Panc1 (cell line): ENCODE measurements around the gene ZNF550. TPM values are rescaled to one million over a fixed set of nuclear protein-coding genes. Genes with fewer than 3 reads are reported as not detected.

ENCODE experiments used
- ATAC-seq: fragments of 200-7000 bp; cut with Tn5 transposase; 2 replicates; pipeline ENCODE4 v1.9.1; 2020; ENCODE audit warnings: mild to moderate bottlenecking, moderate library complexity
- BruUV-seq: library from RNA; stranded (reverse); fragments of 400-500 nt; replicated peaks from 2 replicates; lab custom pipeline; 2021; lab: Mats Ljungman, UMichigan
- CTCF ChIA-PET: fragments of 300-600 bp; sonication (Branson Sonifier 250); formaldehyde crosslinking; loops from one replicate; lab custom pipeline; 2022; ENCODE audit warnings: antibody characterized with exemption; lab: Charles Lee
- POLR2A ChIA-PET: fragments of 300-600 bp; sonication (Branson Sonifier 250); formaldehyde crosslinking; loops from one replicate; lab custom pipeline; 2022; ENCODE audit warnings: antibody characterized with exemption; lab: Charles Lee
- DNase-seq: peaks from one replicate; pipeline ENCODE4 v3.0.0-alpha.2; 2010; ENCODE audit warnings: low read depth, low spot score
- H3K27ac ChIP-seq: 2 replicates; pipeline ENCODE4 v1.5.1; 2011; ENCODE audit warnings: mild to moderate bottlenecking, low read length, inconsistent platforms
- H3K27me3 ChIP-seq: fragments of 200-500 bp; sonication (Bioruptor generic); 2 replicates; pipeline ENCODE4 v1.6.0; 2014; ENCODE audit warnings: low read length, inconsistent platforms; ENCODE audit not compliant: control insufficient read depth, insufficient read depth
- H3K36me3 ChIP-seq: fragments of 200-500 bp; sonication (Bioruptor generic); 2 replicates; pipeline ENCODE4 v1.5.1; 2014; ENCODE audit warnings: inconsistent platforms, mild to moderate bottlenecking, low read length, moderate library complexity; ENCODE audit not compliant: control insufficient read depth, insufficient read depth
- H3K4me1 ChIP-seq: 2 replicates; pipeline ENCODE4 v1.5.1; 2011; ENCODE audit warnings: inconsistent platforms, mild to moderate bottlenecking, low read length, moderate library complexity; ENCODE audit not compliant: control insufficient read depth, insufficient read depth
- H3K4me3 ChIP-seq, 2 experiments: 2 replicates each; pipeline ENCODE4 v1.5.1; 2011 to 2012; ENCODE audit warnings: low read depth in 2 of 2, low read length in 2 of 2, mild to moderate bottlenecking in 2 of 2, inconsistent platforms in 1 of 2, moderate library complexity in 1 of 2
- H3K9me3 ChIP-seq: fragments of 200-500 bp; sonication (Bioruptor generic); 2 replicates; pipeline ENCODE4 v1.5.1; 2014; ENCODE audit warnings: low read depth, mild to moderate bottlenecking, inconsistent platforms, low read length, moderate library complexity; ENCODE audit not compliant: control insufficient read depth, insufficient read depth
- CTCF ChIP-seq: fragments of 450-650 bp; IDR thresholded peaks from 2 replicates; pipeline ENCODE4 v1.5.1; 2017; ENCODE audit warnings: mild to moderate bottlenecking
- POLR2AphosphoS5 ChIP-seq: IDR thresholded peaks from 2 replicates; pipeline ENCODE4 v1.6.1; 2012; ENCODE audit warnings: mild to moderate bottlenecking, low read depth, low read length, moderate library complexity
- REST ChIP-seq, 2 experiments: IDR thresholded peaks; 2 replicates each; pipeline ENCODE4 v1.6.1; 2011 to 2012; ENCODE audit warnings: low read depth in 2 of 2, control low read depth in 1 of 2, low read length in 1 of 2, mild to moderate bottlenecking in 1 of 2, moderate library complexity in 1 of 2; ENCODE audit not compliant: insufficient read depth in 1 of 2
- SIN3A ChIP-seq: IDR thresholded peaks from 2 replicates; pipeline ENCODE4 v1.6.1; 2012; ENCODE audit warnings: low read depth, mild to moderate bottlenecking, low read length, moderate library complexity, borderline replicate concordance; ENCODE audit not compliant: insufficient read depth
- TCF7L2 ChIP-seq: IDR thresholded peaks from 2 replicates; pipeline ENCODE4 v1.6.1; 2011; ENCODE audit warnings: mild to moderate bottlenecking, low read depth, low read length, inconsistent platforms
- in situ Hi-C: cut with HindIII; loops from 2 replicates; pipeline ENCODE4 v1.10.0; 2016; ENCODE audit warnings: low sequenced_read_pairs, low pct_unique_long_range_greater_than_20kb
- intact Hi-C: fragments of 100-400 bp; cut with micrococcal nuclease; formaldehyde crosslinking; loops from one replicate; pipeline ENCODE4 v1.10.0; 2022; ENCODE audit not compliant: unreplicated experiment
- total RNA-seq: library from RNA; stranded (reverse); gene quantifications from one replicate; pipeline ENCODE4 v1.2.1, GENCODE V29; 2021; ENCODE audit not compliant: unreplicated experiment

ZNF550 gene
- total RNA-seq, 1 experiment from 2014 or later, result 15.1 TPM

GRCh38 chr19:57558525-57558924 lies 1.1 kb downstream of the ZNF550 start:
- no peak for ATAC-seq
- Histone ChIP-seq H3K4me1 (peaks cover 7% of the 10 kb centered on the region), H3K4me3 (peak overlapping the region; percentile 89 to 93), H3K9me3 (peaks cover 29% of the 10 kb centered on the region; the same call in 1 of the 2 replicates), H3K27me3 (no peaks in the 10 kb centered on the region), H3K27ac (peak overlapping the region; percentile 79), H3K36me3 (no peaks in the 10 kb centered on the region)
- ChIA-PET POLR2A (no interaction called here), CTCF (no interaction called here)
- no TSS peak for BruUV-seq
- intact Hi-C loops (no loop called here), in situ Hi-C loops (no loop called here)
- TF ChIP-seq SIN3A (0 out of 2 replicates have a peak, but pooled peaks have one; percentile 7), REST (IDR thresholded peaks at IDR 0.05; ENCODE audit: insufficient read depth in 1 of 2, low read depth in 2 of 2, low read length in 1 of 2) (no peak)
- no peak for DNase-seq

- ATAC-seq (no peak), DNase-seq (no peak)
- Histone ChIP-seq H3K4me3 (no peak overlapping the region), H3K27me3 (no peaks in the 10 kb centered on the region), H3K4me1 (peaks cover 7% of the 10 kb centered on the region), H3K27ac (no peak overlapping the region), H3K36me3 (no peaks in the 10 kb centered on the region), H3K9me3 (peaks cover 23% of the 10 kb centered on the region; the same call in 1 of the 2 replicates)
- ChIA-PET CTCF (no interaction called here), POLR2A (no interaction called here)
- BruUV-seq, result no TSS peak
- TF ChIP-seq REST (IDR thresholded peaks at IDR 0.05; ENCODE audit: insufficient read depth in 1 of 2, low read depth in 2 of 2, low read length in 1 of 2), result no peak
- TF ChIP-seq SIN3A, result no peak
- no peak for TF ChIP-seq POLR2AphosphoS5
- no peak for TF ChIP-seq CTCF
- no peak for TF ChIP-seq TCF7L2
- intact Hi-C loops, result no loop called here
- in situ Hi-C loops, result no loop called here
These were observed 2.0 kb downstream of the ZNF550 start for GRCh38 chr19:57557659-57558058.
